K562 (cell line): ENCODE data around the gene SMIM3. TPM values are rescaled to one million over a fixed set of nuclear protein-coding genes. Genes with fewer than 3 reads are reported as not detected.
A peak's percentile ranks its signal among the peaks of the same experiment; 100 is the strongest.

Experiments
- ELF1 ChIP-seq: fragments of 200-800 bp; sonication (Bioruptor generic); IDR thresholded peaks from 2 replicates; pipeline ENCODE4 v1.6.1; 2016; ENCODE audit warnings: missing genetic modification characterization, missing compliant biosample characterization
- HMGN3 ChIP-seq: IDR thresholded peaks from 2 replicates; pipeline ENCODE4 v1.6.1; 2011; ENCODE audit warnings: borderline replicate concordance, low read depth, mild to moderate bottlenecking, mixed read lengths, low read length; ENCODE audit not compliant: insufficient read length; ENCODE audit errors: extremely low read depth
- IFI16 ChIP-seq: fragments of 250-450 bp; sonication (Bioruptor Pico); IDR thresholded peaks from 2 replicates; pipeline ENCODE4 v2.1.2; 2022; ENCODE audit warnings: mild to moderate bottlenecking, inconsistent platforms
- KDM5B ChIP-seq: fragments of 200-600 bp; sonication (generic); IDR thresholded peaks from 2 replicates; pipeline ENCODE4 v1.6.1; 2012; ENCODE audit warnings: low read depth, mild to moderate bottlenecking, moderate library complexity, low read length, control low read depth, inconsistent platforms; ENCODE audit not compliant: insufficient replicate concordance
- KLF1 ChIP-seq: fragments of 450-650 bp; IDR thresholded peaks from 2 replicates; pipeline ENCODE4 v1.6.1; 2016; ENCODE audit warnings: missing genetic modification characterization, missing compliant biosample characterization
- NFYB ChIP-seq: IDR thresholded peaks from 2 replicates; pipeline ENCODE4 v1.6.1; 2011; ENCODE audit warnings: mild to moderate bottlenecking, moderate library complexity; ENCODE audit not compliant: insufficient read length; ENCODE audit errors: extremely low read depth
- RCOR1 ChIP-seq, 2 experiments: IDR thresholded peaks; 2 replicates each; pipeline ENCODE4 v1.6.1; 2012; ENCODE audit warnings: low read depth in 2 of 2, low read length in 2 of 2, borderline replicate concordance in 1 of 2, improper control_type of control experiment in 1 of 2
- TFAM ChIP-seq: fragments of 250-450 bp; sonication (Bioruptor Pico); conservative IDR thresholded peaks from 2 replicates; pipeline ENCODE4 v1.5.0; 2021; ENCODE audit warnings: mild to moderate bottlenecking, moderate library complexity
- U2AF2 ChIP-seq: fragments of 200-400 bp; formaldehyde crosslinking; optimal IDR thresholded peaks from 2 replicates; pipeline ENCODE3; 2017; ENCODE audit warnings: low read depth, mild to moderate bottlenecking, low read length
- ZNF551 ChIP-seq: fragments of 250-450 bp; sonication (Bioruptor Pico); IDR thresholded peaks from 2 replicates; pipeline ENCODE4 v1.5.0; 2021; ENCODE audit warnings: mild to moderate bottlenecking, moderate library complexity
- ZNF830 ChIP-seq: fragments of 250-450 bp; sonication (Bioruptor Pico); IDR thresholded peaks from 2 replicates; pipeline ENCODE4 v1.5.0; 2021; ENCODE audit warnings: mild to moderate bottlenecking
- polyA plus RNA-seq, 8 experiments: library from polyadenylated mRNA; depleted of rRNA in 4 of 8; stranded (reverse) in 5 of 8; unstranded in 3 of 8; fragments of >200 nt; fragmentation: Nextera tagmentation in 2 of 8; fragmentation: Illumina TruSeq in 1 of 8; extraction: Ambion mirVana in 2 of 8; extraction: Trizol in 1 of 8; gene quantifications; 2 replicates each; pipeline versions ENCODE4 v1.2.1 to v1.2.3, GENCODE V29; 2011 to 2014; ENCODE audit warnings: inconsistent platforms in 1 of 8, missing spikeins in 1 of 8
- total RNA-seq, 7 experiments: library from RNA; depleted of rRNA in 6 of 7; stranded (reverse); fragments of >200 nt in 6 of 7; fragmentation: Illumina TruSeq in 2 of 7; extraction: Trizol in 2 of 7; gene quantifications; 2 replicates each; pipeline versions ENCODE4 v1.2.1 to v1.2.3, GENCODE V29; 2011 to 2021; ENCODE audit warnings: low replicate concordance in 1 of 7
- TF ChIP-seq, protein P1 (sequence below), 2 experiments: fragments of 200-800 bp in 1 of 2; sonication (Bioruptor generic) in 1 of 2; sonication (generic) in 1 of 2; formaldehyde crosslinking in 1 of 2; IDR thresholded peaks in 1 of 2; conservative IDR thresholded peaks in 1 of 2; 2 replicates each; pipeline versions ENCODE4 v1.5.0 to v1.6.1; 2016 to 2020; ENCODE audit warnings: missing compliant biosample characterization in 1 of 2, missing genetic modification characterization in 1 of 2, missing genetic modification reagents in 1 of 2
- TF ChIP-seq, protein P2 (sequence below), 2 experiments: fragments of 450-650 bp; conservative IDR thresholded peaks; 2 replicates each; pipeline ENCODE4 v1.6.1; 2017; ENCODE audit warnings: mild to moderate bottlenecking in 2 of 2, moderate library complexity in 2 of 2
- TF ChIP-seq, protein P3 (sequence below): fragments of 450-650 bp; IDR thresholded peaks from 2 replicates; pipeline ENCODE4 v1.6.1; 2016; ENCODE audit warnings: mild to moderate bottlenecking

The SMIM3 gene
- total and polyA plus RNA-seq, 9 of the 15 experiments (the other 6 are each of a cell fraction or from before 2014, with no cell fraction given) = 4.1 to 27.7 (median 13.6) TPM

DNA sequence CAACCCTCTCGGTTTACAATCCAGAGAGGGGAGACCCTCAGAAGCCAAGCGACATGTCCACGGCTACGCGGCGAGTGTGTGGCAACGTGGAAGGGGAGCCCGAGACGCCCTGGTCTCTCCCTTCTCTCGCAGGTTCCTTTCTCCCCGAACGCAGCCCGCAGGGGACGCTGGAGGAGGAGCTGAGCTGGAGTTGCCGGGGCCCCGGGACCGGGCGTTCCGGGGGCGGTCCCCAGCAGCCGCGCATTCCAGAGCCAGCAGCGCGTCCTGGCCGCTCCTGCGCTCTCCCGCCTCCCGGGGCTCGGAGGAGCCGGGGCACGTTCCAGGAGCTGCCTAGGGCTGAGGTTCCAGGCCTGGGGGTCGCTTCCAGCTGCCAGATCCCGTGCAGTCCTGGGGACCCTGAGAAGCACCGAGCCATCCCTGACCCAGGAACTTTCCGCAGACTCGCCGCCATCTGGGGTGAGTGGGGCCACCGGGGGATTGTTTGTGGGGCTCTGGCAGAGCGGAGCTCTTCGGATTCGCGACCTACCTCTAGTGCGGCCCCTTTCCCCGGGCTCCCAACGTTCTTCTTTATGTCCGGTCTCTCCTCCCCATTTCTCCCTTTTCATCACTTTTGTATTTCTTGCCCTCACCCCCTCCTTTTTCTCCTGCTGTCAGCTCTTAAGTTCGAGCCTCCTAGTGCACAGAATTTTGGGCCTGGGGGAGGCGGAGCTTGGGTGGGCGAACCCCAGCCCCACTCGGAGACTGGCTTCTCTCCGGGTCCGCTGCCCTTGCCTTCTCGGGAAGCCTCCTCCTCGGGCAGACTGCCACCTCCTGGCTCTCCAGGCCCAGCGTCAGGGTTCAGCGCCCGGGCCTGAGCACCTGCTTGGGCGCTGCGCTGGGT is at the start of gene SMIM3 (continued):
- TF ChIP-seq ZNF830 (CRISPR knock-in tag) (no peak), HMGN3 (peak; percentile 80), U2AF2 (no peak), KLF1 (tag) (no peak), IFI16 (no peak), RCOR1 (IDR thresholded peaks at IDR 0.05; ENCODE audit: borderline replicate concordance in 1 of 2, low read depth in 2 of 2, low read length in 2 of 2) (peak in 1 of 2 experiments; percentile 11; a peak in 1 of 4 replicates), TFAM (CRISPR knock-in tag) (no peak), NFYB (no peak), ELF1 (tag) (no peak), ZNF551 (CRISPR knock-in tag) (no peak), KDM5B (peak; percentile 68)
- TF ChIP-seq, protein P1, sequence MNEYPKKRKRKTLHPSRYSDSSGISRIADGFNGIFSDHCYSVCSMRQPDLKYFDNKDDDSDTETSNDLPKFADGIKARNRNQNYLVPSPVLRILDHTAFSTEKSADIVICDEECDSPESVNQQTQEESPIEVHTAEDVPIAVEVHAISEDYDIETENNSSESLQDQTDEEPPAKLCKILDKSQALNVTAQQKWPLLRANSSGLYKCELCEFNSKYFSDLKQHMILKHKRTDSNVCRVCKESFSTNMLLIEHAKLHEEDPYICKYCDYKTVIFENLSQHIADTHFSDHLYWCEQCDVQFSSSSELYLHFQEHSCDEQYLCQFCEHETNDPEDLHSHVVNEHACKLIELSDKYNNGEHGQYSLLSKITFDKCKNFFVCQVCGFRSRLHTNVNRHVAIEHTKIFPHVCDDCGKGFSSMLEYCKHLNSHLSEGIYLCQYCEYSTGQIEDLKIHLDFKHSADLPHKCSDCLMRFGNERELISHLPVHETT (CRISPR knock-in tag; conservative IDR thresholded peaks at IDR 0.05 in 1 of 2, IDR thresholded peaks at IDR 0.05 in 1 of 2) = peak in 1 of 2 experiments; percentile 60; a peak in 1 of 4 replicates
- TF ChIP-seq, protein P2, sequence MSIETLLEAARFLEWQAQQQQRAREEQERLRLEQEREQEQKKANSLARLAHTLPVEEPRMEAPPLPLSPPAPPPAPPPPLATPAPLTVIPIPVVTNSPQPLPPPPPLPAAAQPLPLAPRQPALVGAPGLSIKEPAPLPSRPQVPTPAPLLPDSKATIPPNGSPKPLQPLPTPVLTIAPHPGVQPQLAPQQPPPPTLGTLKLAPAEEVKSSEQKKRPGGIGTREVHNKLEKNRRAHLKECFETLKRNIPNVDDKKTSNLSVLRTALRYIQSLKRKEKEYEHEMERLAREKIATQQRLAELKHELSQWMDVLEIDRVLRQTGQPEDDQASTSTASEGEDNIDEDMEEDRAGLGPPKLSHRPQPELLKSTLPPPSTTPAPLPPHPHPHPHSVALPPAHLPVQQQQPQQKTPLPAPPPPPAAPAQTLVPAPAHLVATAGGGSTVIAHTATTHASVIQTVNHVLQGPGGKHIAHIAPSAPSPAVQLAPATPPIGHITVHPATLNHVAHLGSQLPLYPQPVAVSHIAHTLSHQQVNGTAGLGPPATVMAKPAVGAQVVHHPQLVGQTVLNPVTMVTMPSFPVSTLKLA (conservative IDR thresholded peaks at IDR 0.05) = peak in 1 of 2 experiments; percentile 59; a peak in 2 of 4 replicates
- TF ChIP-seq, protein P3, sequence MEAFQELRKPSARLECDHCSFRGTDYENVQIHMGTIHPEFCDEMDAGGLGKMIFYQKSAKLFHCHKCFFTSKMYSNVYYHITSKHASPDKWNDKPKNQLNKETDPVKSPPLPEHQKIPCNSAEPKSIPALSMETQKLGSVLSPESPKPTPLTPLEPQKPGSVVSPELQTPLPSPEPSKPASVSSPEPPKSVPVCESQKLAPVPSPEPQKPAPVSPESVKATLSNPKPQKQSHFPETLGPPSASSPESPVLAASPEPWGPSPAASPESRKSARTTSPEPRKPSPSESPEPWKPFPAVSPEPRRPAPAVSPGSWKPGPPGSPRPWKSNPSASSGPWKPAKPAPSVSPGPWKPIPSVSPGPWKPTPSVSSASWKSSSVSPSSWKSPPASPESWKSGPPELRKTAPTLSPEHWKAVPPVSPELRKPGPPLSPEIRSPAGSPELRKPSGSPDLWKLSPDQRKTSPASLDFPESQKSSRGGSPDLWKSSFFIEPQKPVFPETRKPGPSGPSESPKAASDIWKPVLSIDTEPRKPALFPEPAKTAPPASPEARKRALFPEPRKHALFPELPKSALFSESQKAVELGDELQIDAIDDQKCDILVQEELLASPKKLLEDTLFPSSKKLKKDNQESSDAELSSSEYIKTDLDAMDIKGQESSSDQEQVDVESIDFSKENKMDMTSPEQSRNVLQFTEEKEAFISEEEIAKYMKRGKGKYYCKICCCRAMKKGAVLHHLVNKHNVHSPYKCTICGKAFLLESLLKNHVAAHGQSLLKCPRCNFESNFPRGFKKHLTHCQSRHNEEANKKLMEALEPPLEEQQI = no peak
